ENCODE results near the gene PTBP1.

The PTBP1 gene

DNA sequence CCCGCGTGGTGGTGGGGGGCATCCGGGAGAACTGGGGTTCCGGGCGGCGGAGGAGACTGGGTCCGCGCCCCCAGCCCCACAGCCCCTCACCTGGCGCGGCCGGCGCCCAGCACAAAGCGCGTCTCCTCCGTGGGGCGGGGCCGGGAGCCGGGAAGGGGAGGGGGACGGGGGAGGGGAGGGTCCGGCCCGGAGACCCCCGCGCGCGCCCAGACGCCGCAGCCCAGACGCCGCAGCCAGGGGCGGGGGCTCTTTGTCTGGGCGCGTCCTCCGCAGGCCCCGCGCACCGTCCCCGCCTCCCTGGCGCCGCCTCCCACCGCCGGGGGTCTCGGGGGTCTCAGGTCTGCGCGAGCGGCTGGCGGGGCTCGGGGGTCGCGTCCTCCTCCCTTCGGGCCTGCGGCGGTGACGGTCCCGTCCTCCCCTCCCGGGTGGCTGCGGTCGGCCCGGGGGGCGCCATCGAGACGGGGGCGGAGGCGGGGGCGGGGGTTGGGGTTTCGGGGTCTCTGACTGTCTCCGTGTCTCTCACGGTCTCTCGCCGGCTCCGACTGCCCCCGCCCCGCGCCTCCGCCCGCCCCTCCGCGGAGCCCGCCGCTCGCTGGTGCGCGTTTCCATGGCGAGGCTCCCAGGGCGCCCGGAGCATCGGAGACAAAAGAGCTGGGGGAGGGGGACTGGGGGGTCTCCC, 24.7 kb downstream of the PTBP1 start, which contains the start of gene PLPPR3:
Gene PLPPR3 (minus strand): TSS at position 131 of the 679 bp plus-strand sequence. CDS start 396 bp downstream, outside the sequence.
- Histone ChIP-seq H3K27ac (ENCODE audit: low read depth, low read length) (no peak within 1 kb of the TSS), H2AFZ (ENCODE audit: low read length, unreplicated experiment) (no peak within 1 kb of the TSS), H3K4me3 (ENCODE audit: low read depth, low read length) (no peak within 1 kb of the TSS), H3K4me1 (ENCODE audit: control insufficient read depth, insufficient read depth, low read length, unreplicated experiment) (no peaks in the 10 kb centered on the region), H3K27me3 (ENCODE audit: insufficient read depth, low read length) (peaks cover 4% of the 10 kb centered on the region; the same call in 1 of the 2 replicates), H3K36me3 (ENCODE audit: insufficient read depth, low read length) (no peaks in the 10 kb centered on the region), H3K79me2 (ENCODE audit: control insufficient read depth, insufficient read depth, low read length, unreplicated experiment) (no peaks in the 10 kb centered on the region)

DNA sequence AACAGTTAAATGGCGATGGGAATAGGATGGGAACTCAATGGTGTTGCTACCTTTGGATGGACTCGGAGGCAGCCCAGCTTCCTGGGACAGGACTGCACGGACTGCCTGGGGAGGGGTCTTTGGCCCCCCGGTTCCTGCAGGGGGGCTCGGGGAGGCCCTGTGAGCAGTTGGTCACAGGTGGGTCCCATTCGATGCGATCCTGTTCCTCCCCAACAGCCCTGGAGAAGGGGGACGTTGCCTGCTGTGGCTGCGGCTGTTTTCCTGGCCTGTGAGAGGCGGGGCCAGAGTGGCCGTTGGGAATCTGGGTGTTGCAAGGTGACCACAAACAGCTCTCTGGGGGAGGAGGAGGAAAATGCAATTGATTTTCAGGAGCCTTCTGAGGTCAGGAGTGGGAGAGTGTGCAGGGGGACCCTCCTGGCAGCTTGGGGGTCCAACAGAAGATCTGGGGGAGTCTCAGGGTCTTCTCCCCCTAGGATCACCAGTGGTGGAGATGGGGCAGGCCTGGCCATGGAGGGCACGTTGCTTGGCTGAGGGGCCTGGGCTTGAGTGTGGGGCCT, 26.4 kb downstream of the PTBP1 start:
- H2AFZ ChIP-seq (ENCODE audit: low read length, unreplicated experiment) = no peak overlapping the region
- H3K4me1 ChIP-seq (ENCODE audit: control insufficient read depth, insufficient read depth, low read length, unreplicated experiment) = no peaks in the 10 kb centered on the region
- no peaks in the 10 kb centered on the region for H3K36me3 ChIP-seq (ENCODE audit: insufficient read depth, low read length)
- no peaks in the 10 kb centered on the region for H3K79me2 ChIP-seq (ENCODE audit: control insufficient read depth, insufficient read depth, low read length, unreplicated experiment)
- H3K27ac ChIP-seq (ENCODE audit: low read depth, low read length) = no peak overlapping the region
- peaks cover 4% of the 10 kb centered on the region; the same call in 1 of the 2 replicates for H3K27me3 ChIP-seq (ENCODE audit: insufficient read depth, low read length)
- no peak overlapping the region for H3K4me3 ChIP-seq (ENCODE audit: low read depth, low read length)

DNA sequence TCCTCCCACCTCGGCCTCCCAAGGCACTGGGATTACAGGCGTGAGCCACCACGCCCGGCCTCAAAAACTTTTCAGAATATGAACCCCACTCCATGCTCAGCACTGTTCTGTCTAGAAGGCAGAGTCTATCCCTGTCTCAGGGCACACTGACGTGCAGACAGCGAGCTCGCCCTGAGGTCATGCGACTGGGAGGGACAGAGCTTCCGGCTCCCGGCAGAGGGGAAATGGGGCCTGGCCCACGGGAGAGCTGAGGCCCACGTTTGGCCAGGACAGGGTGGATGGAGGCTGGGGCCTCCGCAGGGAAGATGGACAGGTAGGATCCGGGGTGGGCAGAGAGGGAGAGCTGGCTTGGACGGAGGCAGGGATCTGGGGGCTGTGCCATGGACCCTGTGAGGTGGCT, 27.6 kb downstream of the PTBP1 start:
- no peak overlapping the region for H3K4me3 ChIP-seq (ENCODE audit: low read depth, low read length)
- H3K79me2 ChIP-seq (ENCODE audit: control insufficient read depth, insufficient read depth, low read length, unreplicated experiment) = no peaks in the 10 kb centered on the region
- H3K27me3 ChIP-seq (ENCODE audit: insufficient read depth, low read length) = peaks cover 4% of the 10 kb centered on the region; the same call in 1 of the 2 replicates
- no peaks in the 10 kb centered on the region for H3K4me1 ChIP-seq (ENCODE audit: control insufficient read depth, insufficient read depth, low read length, unreplicated experiment)
- H3K27ac ChIP-seq (ENCODE audit: low read depth, low read length) = no peak overlapping the region
- no peaks in the 10 kb centered on the region for H3K36me3 ChIP-seq (ENCODE audit: insufficient read depth, low read length)
- H2AFZ ChIP-seq (ENCODE audit: low read length, unreplicated experiment) = no peak overlapping the region

DNA sequence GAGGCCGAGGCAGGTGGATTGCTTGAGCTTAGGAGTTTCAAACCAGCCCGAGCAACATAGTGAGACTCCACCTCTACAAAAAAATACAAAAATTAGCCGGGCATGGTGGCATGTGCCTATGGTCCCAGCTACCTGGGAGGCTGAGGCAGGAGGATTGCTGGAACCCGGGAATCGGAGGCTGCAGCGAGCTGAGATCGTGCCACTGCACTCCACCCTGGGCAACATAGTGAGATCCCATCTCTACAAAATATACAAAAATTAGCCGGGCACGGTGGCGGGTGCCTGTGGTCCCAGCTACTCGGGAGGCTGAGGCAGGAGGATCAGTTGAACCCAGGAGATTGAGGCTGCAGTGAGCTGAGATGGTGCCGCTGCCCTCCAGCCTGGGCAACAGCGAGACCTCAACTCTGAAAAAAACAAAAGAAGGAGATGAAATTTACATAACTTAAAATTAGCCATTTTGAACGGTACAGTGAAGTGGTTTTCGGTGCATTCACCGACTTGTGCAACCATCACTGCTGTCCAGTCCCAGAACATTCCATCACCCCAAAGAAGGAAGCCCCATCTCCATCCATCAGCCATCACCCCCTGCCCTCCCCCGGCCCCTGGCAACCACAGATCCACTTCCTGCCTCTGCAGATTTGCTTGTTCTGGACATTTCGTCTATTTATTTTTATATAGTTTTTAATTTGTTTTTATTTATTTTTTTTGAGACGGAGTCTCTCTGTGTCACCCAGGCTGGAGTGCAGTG, 28.8 kb downstream of the PTBP1 start:
- Histone ChIP-seq H3K36me3 (ENCODE audit: insufficient read depth, low read length) (no peaks in the 10 kb centered on the region), H2AFZ (ENCODE audit: low read length, unreplicated experiment) (no peak overlapping the region), H3K79me2 (ENCODE audit: control insufficient read depth, insufficient read depth, low read length, unreplicated experiment) (no peaks in the 10 kb centered on the region), H3K4me1 (ENCODE audit: control insufficient read depth, insufficient read depth, low read length, unreplicated experiment) (no peaks in the 10 kb centered on the region), H3K27ac (ENCODE audit: low read depth, low read length) (no peak overlapping the region), H3K4me3 (ENCODE audit: low read depth, low read length) (no peak overlapping the region), H3K27me3 (ENCODE audit: insufficient read depth, low read length) (peaks cover 4% of the 10 kb centered on the region; the same call in 1 of the 2 replicates)

DNA sequence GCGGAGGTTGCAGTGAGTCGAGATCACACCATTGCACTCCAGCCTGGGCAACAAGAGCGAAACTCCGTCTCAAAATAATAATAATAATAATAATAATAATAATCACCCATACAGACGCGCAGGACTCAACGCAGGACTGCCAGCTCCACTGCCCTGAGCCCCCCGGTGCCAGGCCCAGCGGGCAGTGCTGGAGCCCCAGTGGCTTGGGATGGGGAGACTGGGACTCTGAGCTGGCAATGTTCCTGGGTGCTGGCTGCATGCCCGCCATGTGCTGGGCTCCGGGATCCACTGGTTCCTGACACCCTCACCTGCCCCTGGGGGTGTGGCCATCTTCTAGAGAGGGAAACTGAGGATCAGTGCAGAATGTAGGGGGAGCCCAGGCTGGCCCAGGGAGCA, 30.1 kb downstream of the PTBP1 start:
- no peak overlapping the region for H2AFZ ChIP-seq (ENCODE audit: low read length, unreplicated experiment)
- H3K4me3 ChIP-seq (ENCODE audit: low read depth, low read length) = no peak overlapping the region
- H3K79me2 ChIP-seq (ENCODE audit: control insufficient read depth, insufficient read depth, low read length, unreplicated experiment) = no peaks in the 10 kb centered on the region
- H3K4me1 ChIP-seq (ENCODE audit: control insufficient read depth, insufficient read depth, low read length, unreplicated experiment) = no peaks in the 10 kb centered on the region
- peaks cover 4% of the 10 kb centered on the region; the same call in 1 of the 2 replicates for H3K27me3 ChIP-seq (ENCODE audit: insufficient read depth, low read length)
- no peak overlapping the region for H3K27ac ChIP-seq (ENCODE audit: low read depth, low read length)
- no peaks in the 10 kb centered on the region for H3K36me3 ChIP-seq (ENCODE audit: insufficient read depth, low read length)

DNA sequence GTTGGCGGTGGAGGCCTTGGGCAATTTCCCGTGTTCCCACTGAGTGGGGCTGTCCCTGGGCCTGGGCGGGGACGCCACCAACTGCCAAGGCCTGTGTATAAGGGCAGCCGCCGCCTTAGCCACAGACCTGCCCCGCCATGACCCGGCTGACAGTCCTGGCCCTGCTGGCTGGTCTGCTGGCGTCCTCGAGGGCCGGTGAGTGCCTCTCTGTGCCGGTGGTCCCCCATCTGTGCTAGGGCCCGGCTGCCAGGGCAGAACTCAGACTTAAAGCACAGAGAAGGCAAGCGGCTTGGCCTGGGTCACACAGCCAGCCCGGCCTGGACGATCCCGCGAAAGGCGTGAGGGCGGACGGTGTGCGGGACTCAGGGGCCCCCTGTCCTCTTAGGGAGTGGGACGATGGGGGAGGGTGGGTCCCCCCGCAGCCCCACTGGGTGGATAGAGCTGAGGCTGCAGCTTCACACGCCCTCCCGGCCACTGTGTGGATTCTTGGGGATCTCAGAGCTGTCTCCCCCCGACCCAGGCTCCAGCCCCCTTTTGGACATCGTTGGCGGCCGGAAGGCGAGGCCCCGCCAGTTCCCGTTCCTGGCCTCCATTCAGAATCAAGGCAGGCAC, 30.6 kb downstream of the PTBP1 start, which contains the start of gene AZU1:
Gene AZU1 (plus strand): TSS at position 128 of the 612 bp plus-strand sequence. CDS start 10 bp downstream, at position 138.
- Histone ChIP-seq H3K27ac (ENCODE audit: low read depth, low read length) (no peak within 1 kb of the TSS), H3K27me3 (ENCODE audit: insufficient read depth, low read length) (no peaks in the 10 kb centered on the region), H3K4me1 (ENCODE audit: control insufficient read depth, insufficient read depth, low read length, unreplicated experiment) (no peaks in the 10 kb centered on the region), H2AFZ (ENCODE audit: low read length, unreplicated experiment) (no peak within 1 kb of the TSS), H3K36me3 (ENCODE audit: insufficient read depth, low read length) (no peaks in the 10 kb centered on the region), H3K79me2 (ENCODE audit: control insufficient read depth, insufficient read depth, low read length, unreplicated experiment) (no peaks in the 10 kb centered on the region), H3K4me3 (ENCODE audit: low read depth, low read length) (no peak within 1 kb of the TSS)

DNA sequence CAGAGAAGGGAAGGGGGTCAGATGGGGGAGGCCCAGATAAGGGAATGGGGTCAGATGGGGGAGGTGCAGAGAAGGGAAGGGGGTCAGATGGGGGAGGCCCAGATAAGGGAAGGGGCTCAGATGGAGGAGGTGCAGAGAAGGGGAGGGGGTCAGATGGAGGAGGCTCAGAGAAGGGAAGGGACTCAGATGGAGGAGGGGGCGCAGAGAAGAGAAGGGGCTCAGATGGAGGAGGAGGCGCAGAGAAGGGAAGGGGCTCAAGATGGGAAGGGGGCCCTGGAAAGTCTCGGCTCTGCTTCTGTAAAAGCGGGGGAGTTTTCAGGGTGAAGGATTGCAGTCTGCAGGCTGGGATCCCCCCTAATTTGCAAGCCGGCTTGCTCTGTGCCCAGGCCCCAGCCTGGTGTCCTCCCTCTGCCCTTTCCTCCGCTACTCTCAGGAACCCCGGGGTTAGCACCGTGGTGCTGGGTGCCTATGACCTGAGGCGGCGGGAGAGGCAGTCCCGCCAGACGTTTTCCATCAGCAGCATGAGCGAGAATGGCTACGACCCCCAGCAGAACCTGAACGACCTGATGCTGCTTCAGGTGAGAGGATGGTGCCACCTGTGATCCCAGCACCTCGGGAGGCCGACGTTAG, 32.0 kb downstream of the PTBP1 start:
- no peaks in the 10 kb centered on the region for H3K27me3 ChIP-seq (ENCODE audit: insufficient read depth, low read length)
- H2AFZ ChIP-seq (ENCODE audit: low read length, unreplicated experiment) = no peak overlapping the region
- no peaks in the 10 kb centered on the region for H3K79me2 ChIP-seq (ENCODE audit: control insufficient read depth, insufficient read depth, low read length, unreplicated experiment)
- H3K27ac ChIP-seq (ENCODE audit: low read depth, low read length) = no peak overlapping the region
- H3K4me1 ChIP-seq (ENCODE audit: control insufficient read depth, insufficient read depth, low read length, unreplicated experiment) = no peaks in the 10 kb centered on the region
- no peak overlapping the region for H3K4me3 ChIP-seq (ENCODE audit: low read depth, low read length)
- no peaks in the 10 kb centered on the region for H3K36me3 ChIP-seq (ENCODE audit: insufficient read depth, low read length)

DNA sequence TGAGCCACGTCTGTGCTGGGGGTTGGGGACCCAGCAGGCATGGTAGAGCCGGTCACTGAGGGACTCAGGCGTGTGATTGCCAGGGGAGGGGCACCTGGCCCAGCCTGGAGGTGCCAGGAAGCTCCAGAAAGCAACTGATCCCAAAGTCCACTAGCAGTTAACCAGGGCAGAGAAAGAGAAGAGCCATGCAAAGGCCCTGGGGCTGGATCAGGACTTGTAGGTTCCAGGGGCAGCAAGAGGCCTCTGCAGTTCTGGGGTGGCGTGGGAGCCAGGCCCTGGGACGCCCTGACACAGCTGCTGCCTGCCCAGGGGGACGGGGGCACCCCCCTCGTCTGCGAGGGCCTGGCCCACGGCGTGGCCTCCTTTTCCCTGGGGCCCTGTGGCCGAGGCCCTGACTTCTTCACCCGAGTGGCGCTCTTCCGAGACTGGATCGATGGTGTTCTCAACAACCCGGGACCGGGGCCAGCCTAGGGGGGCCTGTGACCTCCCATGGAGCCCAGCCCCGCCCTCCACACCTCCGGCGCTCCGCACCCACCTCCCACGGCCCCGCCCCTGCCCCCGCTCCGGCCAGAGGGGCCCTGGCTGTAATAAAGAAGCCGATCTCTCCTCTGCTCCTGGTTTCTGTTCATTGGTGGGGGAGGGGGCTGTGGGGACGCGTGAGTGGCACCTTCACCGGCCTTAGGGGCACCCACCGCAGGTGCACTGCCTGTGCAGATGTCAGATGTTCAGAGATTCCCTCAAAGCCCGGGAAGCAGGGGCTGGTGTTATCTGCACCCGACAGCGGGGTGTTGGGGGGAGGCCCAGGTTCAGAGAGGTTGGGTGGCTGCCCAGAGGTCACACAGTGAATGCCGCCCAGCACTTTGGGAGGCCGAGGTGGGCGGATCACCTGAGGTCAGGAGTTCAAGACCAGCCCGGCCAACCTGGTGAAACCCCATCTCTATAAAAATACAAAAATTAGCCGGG, 34.4 kb downstream of the PTBP1 start:
- Histone ChIP-seq H3K27me3 (ENCODE audit: insufficient read depth, low read length) (no peaks in the 10 kb centered on the region), H3K4me1 (ENCODE audit: control insufficient read depth, insufficient read depth, low read length, unreplicated experiment) (no peaks in the 10 kb centered on the region), H3K36me3 (ENCODE audit: insufficient read depth, low read length) (no peaks in the 10 kb centered on the region), H2AFZ (ENCODE audit: low read length, unreplicated experiment) (no peak overlapping the region), H3K79me2 (ENCODE audit: control insufficient read depth, insufficient read depth, low read length, unreplicated experiment) (no peaks in the 10 kb centered on the region), H3K27ac (ENCODE audit: low read depth, low read length) (no peak overlapping the region), H3K4me3 (ENCODE audit: low read depth, low read length) (no peak overlapping the region)

DNA sequence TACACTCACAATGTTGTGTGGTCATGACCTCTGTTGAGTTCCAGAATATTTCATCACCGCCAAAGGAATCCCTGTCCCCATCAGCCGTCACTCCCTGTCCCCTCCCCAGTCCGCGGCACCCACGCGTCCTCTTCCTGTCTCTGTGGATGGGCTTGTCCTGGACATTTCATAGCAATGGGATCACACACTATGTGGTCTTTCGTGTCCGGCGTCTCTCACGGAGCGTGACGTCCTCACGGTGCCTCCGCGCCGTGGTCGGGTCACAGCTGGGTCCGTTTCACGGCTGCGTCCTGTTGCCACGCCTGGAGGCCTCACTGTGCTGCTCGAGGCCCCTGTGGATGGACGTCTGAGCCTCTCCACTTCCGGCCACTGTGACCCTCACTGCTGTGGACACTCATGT, 37.0 kb downstream of the PTBP1 start:
- Histone ChIP-seq H3K36me3 (ENCODE audit: insufficient read depth, low read length) (no peaks in the 10 kb centered on the region), H3K27me3 (ENCODE audit: insufficient read depth, low read length) (no peaks in the 10 kb centered on the region), H3K4me3 (ENCODE audit: low read depth, low read length) (no peak overlapping the region), H3K4me1 (ENCODE audit: control insufficient read depth, insufficient read depth, low read length, unreplicated experiment) (no peaks in the 10 kb centered on the region), H3K79me2 (ENCODE audit: control insufficient read depth, insufficient read depth, low read length, unreplicated experiment) (no peaks in the 10 kb centered on the region), H2AFZ (ENCODE audit: low read length, unreplicated experiment) (no peak overlapping the region), H3K27ac (ENCODE audit: low read depth, low read length) (no peak overlapping the region)

Data from ACC112 (cell line).